A549 (cell line): ENCODE results near the gene TRPM5.

ENCODE experiments used
- CBX2 ChIP-seq: fragments of 200-600 bp; sonication (generic); IDR thresholded peaks from 2 replicates; pipeline ENCODE4 v1.6.1; 2016; ENCODE audit warnings: low read depth, mild to moderate bottlenecking, borderline replicate concordance
- POLR2A ChIP-seq: IDR thresholded peaks from 2 replicates; pipeline ENCODE4 v1.6.1; 2012; ENCODE audit warnings: mild to moderate bottlenecking, low read length
- TF ChIP-seq, protein P1 (sequence below): fragments of >200 bp; sonication (Bioruptor Twin); formaldehyde crosslinking; IDR thresholded peaks from 3 replicates; pipeline ENCODE4 v1.5.1; 2016
- TF ChIP-seq, protein P2 (sequence below): fragments of >200 bp; sonication (Bioruptor Twin); formaldehyde crosslinking; IDR thresholded peaks from 3 replicates; pipeline ENCODE4 v1.6.1; 2016

- TF ChIP-seq, protein P1, sequence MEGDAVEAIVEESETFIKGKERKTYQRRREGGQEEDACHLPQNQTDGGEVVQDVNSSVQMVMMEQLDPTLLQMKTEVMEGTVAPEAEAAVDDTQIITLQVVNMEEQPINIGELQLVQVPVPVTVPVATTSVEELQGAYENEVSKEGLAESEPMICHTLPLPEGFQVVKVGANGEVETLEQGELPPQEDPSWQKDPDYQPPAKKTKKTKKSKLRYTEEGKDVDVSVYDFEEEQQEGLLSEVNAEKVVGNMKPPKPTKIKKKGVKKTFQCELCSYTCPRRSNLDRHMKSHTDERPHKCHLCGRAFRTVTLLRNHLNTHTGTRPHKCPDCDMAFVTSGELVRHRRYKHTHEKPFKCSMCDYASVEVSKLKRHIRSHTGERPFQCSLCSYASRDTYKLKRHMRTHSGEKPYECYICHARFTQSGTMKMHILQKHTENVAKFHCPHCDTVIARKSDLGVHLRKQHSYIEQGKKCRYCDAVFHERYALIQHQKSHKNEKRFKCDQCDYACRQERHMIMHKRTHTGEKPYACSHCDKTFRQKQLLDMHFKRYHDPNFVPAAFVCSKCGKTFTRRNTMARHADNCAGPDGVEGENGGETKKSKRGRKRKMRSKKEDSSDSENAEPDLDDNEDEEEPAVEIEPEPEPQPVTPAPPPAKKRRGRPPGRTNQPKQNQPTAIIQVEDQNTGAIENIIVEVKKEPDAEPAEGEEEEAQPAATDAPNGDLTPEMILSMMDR = no peak
- TF ChIP-seq CBX2 = no peak
- TF ChIP-seq, protein P2, sequence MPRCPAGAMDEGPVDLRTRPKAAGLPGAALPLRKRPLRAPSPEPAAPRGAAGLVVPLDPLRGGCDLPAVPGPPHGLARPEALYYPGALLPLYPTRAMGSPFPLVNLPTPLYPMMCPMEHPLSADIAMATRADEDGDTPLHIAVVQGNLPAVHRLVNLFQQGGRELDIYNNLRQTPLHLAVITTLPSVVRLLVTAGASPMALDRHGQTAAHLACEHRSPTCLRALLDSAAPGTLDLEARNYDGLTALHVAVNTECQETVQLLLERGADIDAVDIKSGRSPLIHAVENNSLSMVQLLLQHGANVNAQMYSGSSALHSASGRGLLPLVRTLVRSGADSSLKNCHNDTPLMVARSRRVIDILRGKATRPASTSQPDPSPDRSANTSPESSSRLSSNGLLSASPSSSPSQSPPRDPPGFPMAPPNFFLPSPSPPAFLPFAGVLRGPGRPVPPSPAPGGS = no peak
- no peak for TF ChIP-seq POLR2A
Measured at GRCh38 chr11:2448661-2449547, 4.6 kb upstream of the TRPM5 start.
